Ishikawa (cell line): ENCODE data around the gene NACC2.

Source experiments
- EGR1 ChIP-seq: IDR thresholded peaks from 2 replicates; pipeline ENCODE4 v1.6.1; 2012
- EP300 ChIP-seq: IDR thresholded peaks from 2 replicates; pipeline ENCODE4 v1.6.1; 2012; ENCODE audit warnings: borderline replicate concordance
- TCF12 ChIP-seq: IDR thresholded peaks from 2 replicates; pipeline ENCODE4 v1.6.1; 2012; ENCODE audit warnings: low read depth
- TF ChIP-seq, protein P1 (sequence below): IDR thresholded peaks from 2 replicates; pipeline ENCODE4 v1.6.1; 2012

DNA sequence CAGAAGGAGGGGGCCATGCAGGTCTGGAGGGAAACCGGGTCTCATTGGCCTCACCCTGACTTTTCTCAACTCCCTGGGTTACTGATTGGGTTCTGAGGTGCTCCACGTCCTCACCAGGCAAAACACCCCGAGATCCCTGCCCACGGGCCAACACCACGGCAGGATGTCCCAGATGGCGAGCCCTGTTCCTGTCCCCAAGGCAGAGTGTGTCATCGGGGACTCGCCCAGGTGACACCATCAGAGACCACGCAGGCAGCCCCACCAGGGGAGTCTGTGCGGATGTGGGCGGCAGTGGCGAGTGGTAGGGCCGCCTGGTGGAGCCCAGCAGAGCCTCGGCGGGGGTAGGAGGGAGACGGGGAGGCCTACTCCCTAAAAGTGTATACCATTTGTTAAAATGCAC lies 74.9 kb downstream of the NACC2 start:
- TF ChIP-seq EP300 (no peak), TCF12 (no peak), EGR1 (no peak)
- TF ChIP-seq, protein P1, sequence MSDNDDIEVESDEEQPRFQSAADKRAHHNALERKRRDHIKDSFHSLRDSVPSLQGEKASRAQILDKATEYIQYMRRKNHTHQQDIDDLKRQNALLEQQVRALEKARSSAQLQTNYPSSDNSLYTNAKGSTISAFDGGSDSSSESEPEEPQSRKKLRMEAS: no peak
